ENCODE measurements around the gene IREB2. TPM values are rescaled to one million over a fixed set of nuclear protein-coding genes. Genes with fewer than 3 reads are reported as not detected.

Gene IREB2
- total RNA-seq, 2 experiments from 2014 or later, result 84.3 to 89.0 TPM

- no peak overlapping the region for H3K4me3 Mint-ChIP-seq
- POLR2A ChIA-PET, result interaction anchor here (2.0 to 4.4 kb wide), 2 partner anchors 11 to 12 kb away, joined by 7 to 29 read pairs; partner anchors contain the start of gene IREB2
Measured at GRCh38 chr15:78450285-78450858, 12.4 kb downstream of the IREB2 start.

GRCh38 chr15:78452485-78452884 is 14.5 kb downstream of the IREB2 start:
- no peak for DNase-seq
- no peak overlapping the region for H3K4me3 ChIP-seq (ENCODE audit: low read length)
- intact Hi-C loops (cut with DNase I, micrococcal nuclease), result no loop called here
- TF ChIP-seq CTCF (IDR thresholded peaks at IDR 0.05), result no peak
- H3K4me1 Mint-ChIP-seq (ENCODE audit: low read depth), result peaks cover 87% of the 10 kb centered on the region
- H3K27me3 ChIP-seq (ENCODE audit: control insufficient read depth in 1 of 2, insufficient read depth in 2 of 2, low read length in 2 of 2), result no peaks in the 10 kb centered on the region
- H3K27me3 Mint-ChIP-seq, result no peaks in the 10 kb centered on the region
- peaks cover 12% of the 10 kb centered on the region for H3K36me3 ChIP-seq (ENCODE audit: insufficient read depth, low read length)
- no peak overlapping the region for H3K27ac ChIP-seq (ENCODE audit: low read depth in 1 of 2, low read length in 2 of 2)
- POLR2A ChIA-PET, result interaction anchor here (1.2 to 1.4 kb wide), 2 partner anchors 9 to 15 kb away, joined by 4 to 9 read pairs; partner anchors contain the start of gene IREB2
- H3K4me1 ChIP-seq (ENCODE audit: insufficient read depth, low read length), result peaks cover 27% of the 10 kb centered on the region
- H3K9me3 Mint-ChIP-seq, result no peaks in the 10 kb centered on the region
- peak overlapping the region; percentile 2 for H3K27ac Mint-ChIP-seq
- peaks cover 38% of the 10 kb centered on the region for H3K36me3 Mint-ChIP-seq (ENCODE audit: low read depth)
- no peak for ATAC-seq (ENCODE audit: poor library complexity)
- H3K9me3 ChIP-seq (ENCODE audit: control insufficient read depth in 1 of 2, insufficient read depth in 1 of 2, low read length in 2 of 2), result no peaks in the 10 kb centered on the region
- H3K4me3 Mint-ChIP-seq, result no peak overlapping the region
- CTCF ChIA-PET, result no interaction called here

More at GRCh38 chr15:78450285-78450858, 12.4 kb downstream of the IREB2 start:
- Histone ChIP-seq H3K9me3 (ENCODE audit: control insufficient read depth in 1 of 2, insufficient read depth in 1 of 2, low read length in 2 of 2) (no peaks in the 10 kb centered on the region), H3K4me3 (ENCODE audit: low read length) (no peak overlapping the region), H3K36me3 (ENCODE audit: insufficient read depth, low read length) (peaks cover 31% of the 10 kb centered on the region), H3K4me1 (ENCODE audit: insufficient read depth, low read length) (peaks cover 24% of the 10 kb centered on the region), H3K27ac (ENCODE audit: low read depth in 1 of 2, low read length in 2 of 2) (no peak overlapping the region), H3K27me3 (ENCODE audit: control insufficient read depth in 1 of 2, insufficient read depth in 2 of 2, low read length in 2 of 2) (no peaks in the 10 kb centered on the region)
- H3K36me3 Mint-ChIP-seq (ENCODE audit: low read depth), result peaks cover 59% of the 10 kb centered on the region
- DNase-seq, result no peak
- H3K4me1 Mint-ChIP-seq (ENCODE audit: low read depth), result peaks cover 82% of the 10 kb centered on the region
- intact Hi-C loops (cut with DNase I, micrococcal nuclease), result no loop called here
- H3K27me3 Mint-ChIP-seq, result no peaks in the 10 kb centered on the region
- no peaks in the 10 kb centered on the region for H3K9me3 Mint-ChIP-seq
- TF ChIP-seq CTCF (IDR thresholded peaks at IDR 0.05), result no peak
- no peak for ATAC-seq (ENCODE audit: poor library complexity)
- CTCF ChIA-PET, result interaction anchor here (1.2 to 1.4 kb wide), 2 partner anchors 11 to 17 kb away, joined by 3 read pairs; no protein-coding TSS in a partner anchor
- peak overlapping the region; percentile 35 for H3K27ac Mint-ChIP-seq

- H3K27ac Mint-ChIP-seq, result peak overlapping the region; percentile 2
- H3K36me3 ChIP-seq (ENCODE audit: insufficient read depth, low read length), result peaks cover 7% of the 10 kb centered on the region
- no peaks in the 10 kb centered on the region for H3K9me3 Mint-ChIP-seq
- peaks cover 20% of the 10 kb centered on the region for H3K4me1 ChIP-seq (ENCODE audit: insufficient read depth, low read length)
- H3K27ac ChIP-seq (ENCODE audit: low read depth in 1 of 2, low read length in 2 of 2), result no peak overlapping the region
- no peaks in the 10 kb centered on the region for H3K27me3 ChIP-seq (ENCODE audit: control insufficient read depth in 1 of 2, insufficient read depth in 2 of 2, low read length in 2 of 2)
- no peak for ATAC-seq (ENCODE audit: poor library complexity)
- H3K4me1 Mint-ChIP-seq (ENCODE audit: low read depth), result peaks cover 92% of the 10 kb centered on the region
- intact Hi-C loops (cut with DNase I, micrococcal nuclease), result no loop called here
- POLR2A ChIA-PET, result interaction anchor here (1.2 to 1.4 kb wide), 2 partner anchors 8 to 16 kb away, joined by 4 to 9 read pairs; partner anchors contain the start of gene IREB2
- no peak overlapping the region for H3K4me3 ChIP-seq (ENCODE audit: low read length)
- no peaks in the 10 kb centered on the region for H3K27me3 Mint-ChIP-seq
- DNase-seq, result peak in 3 of 14 experiments; percentile 19 to 23 (median 19)
- H3K9me3 ChIP-seq (ENCODE audit: control insufficient read depth in 1 of 2, insufficient read depth in 1 of 2, low read length in 2 of 2), result no peaks in the 10 kb centered on the region
- TF ChIP-seq CTCF (IDR thresholded peaks at IDR 0.05), result no peak
- CTCF ChIA-PET, result no interaction called here
- peak overlapping the region; percentile 1 for H3K4me3 Mint-ChIP-seq
- H3K36me3 Mint-ChIP-seq (ENCODE audit: low read depth), result peaks cover 36% of the 10 kb centered on the region
Measured at GRCh38 chr15:78453447-78453846, 15.4 kb downstream of the IREB2 start.

Measured in CD4-positive, alpha-beta T cell (primary cell).